WERI-Rb-1 (cell line): ENCODE measurements around the gene NPFF.

Experiments used
- DNase-seq: peaks from one replicate; pipeline ENCODE4 v3.0.0-alpha.2; 2020
- H3K27ac ChIP-seq: fragments of 250-450 bp; sonication (Bioruptor Pico); 2 replicates; pipeline ENCODE4 v1.5.1; 2020; ENCODE audit warnings: mild to moderate bottlenecking, moderate library complexity
- H3K27me3 ChIP-seq: fragments of 250-450 bp; sonication (Bioruptor Pico); 2 replicates; pipeline ENCODE4 v1.5.1; 2021; ENCODE audit warnings: mild to moderate bottlenecking, low read depth, moderate library complexity; ENCODE audit not compliant: insufficient read depth, severe bottlenecking
- H3K36me3 ChIP-seq: fragments of 250-450 bp; sonication (Bioruptor Pico); 2 replicates; pipeline ENCODE4 v1.5.1; 2020; ENCODE audit warnings: mild to moderate bottlenecking, moderate library complexity
- H3K4me3 ChIP-seq: 2 replicates; pipeline ENCODE4 v1.5.1; 2011; ENCODE audit warnings: low read depth, mild to moderate bottlenecking, control low read depth, low read length
- H3K9me3 ChIP-seq: fragments of 250-450 bp; sonication (Bioruptor Pico); 2 replicates; pipeline ENCODE4 v1.5.1; 2021; ENCODE audit warnings: mild to moderate bottlenecking, moderate library complexity; ENCODE audit not compliant: severe bottlenecking
- TF ChIP-seq, protein P1 (sequence below): IDR thresholded peaks from 2 replicates; pipeline ENCODE4 v1.5.1; 2011; ENCODE audit warnings: low read depth, mild to moderate bottlenecking, control low read depth, inconsistent platforms, low read length

The NPFF gene

DNA sequence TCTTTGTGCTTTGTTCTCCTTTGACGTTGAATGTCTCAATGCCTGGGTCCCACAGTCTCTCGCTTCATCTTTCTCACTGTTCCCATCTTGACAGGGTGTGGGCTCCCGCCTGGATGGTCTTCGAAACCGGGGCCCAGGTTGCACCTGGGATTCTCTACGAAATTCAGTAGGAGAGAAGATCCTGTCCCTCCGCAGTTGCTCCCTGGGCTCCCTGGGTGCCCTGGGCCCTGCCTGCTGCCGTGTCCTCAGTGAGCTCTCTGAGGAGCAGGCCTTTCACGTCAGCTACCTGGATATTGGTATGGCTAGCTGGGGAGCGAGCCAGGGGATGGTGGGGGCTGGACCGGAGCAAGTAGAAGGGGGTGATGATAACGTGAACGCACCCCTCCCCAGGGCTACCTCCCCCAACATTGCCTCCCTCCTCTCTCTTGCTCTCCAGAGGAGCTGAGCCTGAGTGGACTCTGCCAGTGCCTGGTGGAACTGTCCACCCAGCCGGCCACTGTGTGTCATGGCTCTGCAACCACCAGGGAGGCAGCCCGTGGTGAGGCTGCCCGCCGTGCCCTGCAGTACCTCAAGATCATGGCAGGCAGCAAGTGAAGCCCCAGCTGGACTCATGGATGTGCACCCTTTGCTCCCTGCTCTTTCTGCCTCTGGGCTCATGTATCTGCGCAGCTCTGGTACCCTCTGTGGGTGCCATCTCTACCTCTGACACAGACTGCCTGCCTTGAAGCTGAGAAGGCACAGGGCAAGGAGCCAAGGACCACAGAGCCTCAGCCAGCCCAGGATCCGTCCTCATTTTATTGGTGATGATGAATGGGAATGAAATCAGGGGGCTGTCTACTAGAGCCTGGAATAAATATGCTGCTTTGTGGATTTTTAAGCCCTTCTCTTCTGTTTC is 1.5 kb downstream of the NPFF start:
- peak overlapping the region; percentile 90 for H3K27ac ChIP-seq

DNA sequence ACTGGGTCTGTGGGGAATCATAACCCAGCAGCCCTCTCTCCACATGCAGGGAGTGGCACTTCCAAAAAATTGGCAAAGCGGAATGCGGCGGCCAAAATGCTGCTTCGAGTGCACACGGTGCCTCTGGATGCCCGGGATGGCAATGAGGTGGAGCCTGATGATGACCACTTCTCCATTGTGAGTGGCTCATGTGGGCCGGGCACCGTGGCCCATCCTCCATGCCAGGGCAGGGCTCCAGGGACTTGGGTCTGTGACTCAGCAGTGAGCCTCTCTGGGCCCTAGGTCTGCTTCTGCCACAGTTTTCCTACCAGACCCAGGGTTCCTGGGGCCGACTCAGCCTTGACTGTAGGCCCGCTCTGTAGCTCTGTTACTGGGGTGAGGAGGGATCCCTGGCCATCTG is 2.2 kb downstream of the NPFF start:
- no peak overlapping the region; the same call in 1 of the 2 replicates for H3K27ac ChIP-seq
- peaks cover 45% of the 10 kb centered on the region for H3K36me3 ChIP-seq
- no peaks in the 10 kb centered on the region for H3K9me3 ChIP-seq
- no peak overlapping the region for H3K4me3 ChIP-seq
- DNase-seq, result no peak
- H3K27me3 ChIP-seq, result no peaks in the 10 kb centered on the region
- TF ChIP-seq, protein P1, sequence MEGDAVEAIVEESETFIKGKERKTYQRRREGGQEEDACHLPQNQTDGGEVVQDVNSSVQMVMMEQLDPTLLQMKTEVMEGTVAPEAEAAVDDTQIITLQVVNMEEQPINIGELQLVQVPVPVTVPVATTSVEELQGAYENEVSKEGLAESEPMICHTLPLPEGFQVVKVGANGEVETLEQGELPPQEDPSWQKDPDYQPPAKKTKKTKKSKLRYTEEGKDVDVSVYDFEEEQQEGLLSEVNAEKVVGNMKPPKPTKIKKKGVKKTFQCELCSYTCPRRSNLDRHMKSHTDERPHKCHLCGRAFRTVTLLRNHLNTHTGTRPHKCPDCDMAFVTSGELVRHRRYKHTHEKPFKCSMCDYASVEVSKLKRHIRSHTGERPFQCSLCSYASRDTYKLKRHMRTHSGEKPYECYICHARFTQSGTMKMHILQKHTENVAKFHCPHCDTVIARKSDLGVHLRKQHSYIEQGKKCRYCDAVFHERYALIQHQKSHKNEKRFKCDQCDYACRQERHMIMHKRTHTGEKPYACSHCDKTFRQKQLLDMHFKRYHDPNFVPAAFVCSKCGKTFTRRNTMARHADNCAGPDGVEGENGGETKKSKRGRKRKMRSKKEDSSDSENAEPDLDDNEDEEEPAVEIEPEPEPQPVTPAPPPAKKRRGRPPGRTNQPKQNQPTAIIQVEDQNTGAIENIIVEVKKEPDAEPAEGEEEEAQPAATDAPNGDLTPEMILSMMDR, result no peak

More for the DNA sequence above, 1.5 kb downstream of the NPFF start:
- Histone ChIP-seq H3K4me3 (no peak overlapping the region), H3K36me3 (peaks cover 46% of the 10 kb centered on the region), H3K9me3 (no peaks in the 10 kb centered on the region), H3K27me3 (no peaks in the 10 kb centered on the region)
- TF ChIP-seq, protein P1, result no peak
- no peak for DNase-seq

DNA sequence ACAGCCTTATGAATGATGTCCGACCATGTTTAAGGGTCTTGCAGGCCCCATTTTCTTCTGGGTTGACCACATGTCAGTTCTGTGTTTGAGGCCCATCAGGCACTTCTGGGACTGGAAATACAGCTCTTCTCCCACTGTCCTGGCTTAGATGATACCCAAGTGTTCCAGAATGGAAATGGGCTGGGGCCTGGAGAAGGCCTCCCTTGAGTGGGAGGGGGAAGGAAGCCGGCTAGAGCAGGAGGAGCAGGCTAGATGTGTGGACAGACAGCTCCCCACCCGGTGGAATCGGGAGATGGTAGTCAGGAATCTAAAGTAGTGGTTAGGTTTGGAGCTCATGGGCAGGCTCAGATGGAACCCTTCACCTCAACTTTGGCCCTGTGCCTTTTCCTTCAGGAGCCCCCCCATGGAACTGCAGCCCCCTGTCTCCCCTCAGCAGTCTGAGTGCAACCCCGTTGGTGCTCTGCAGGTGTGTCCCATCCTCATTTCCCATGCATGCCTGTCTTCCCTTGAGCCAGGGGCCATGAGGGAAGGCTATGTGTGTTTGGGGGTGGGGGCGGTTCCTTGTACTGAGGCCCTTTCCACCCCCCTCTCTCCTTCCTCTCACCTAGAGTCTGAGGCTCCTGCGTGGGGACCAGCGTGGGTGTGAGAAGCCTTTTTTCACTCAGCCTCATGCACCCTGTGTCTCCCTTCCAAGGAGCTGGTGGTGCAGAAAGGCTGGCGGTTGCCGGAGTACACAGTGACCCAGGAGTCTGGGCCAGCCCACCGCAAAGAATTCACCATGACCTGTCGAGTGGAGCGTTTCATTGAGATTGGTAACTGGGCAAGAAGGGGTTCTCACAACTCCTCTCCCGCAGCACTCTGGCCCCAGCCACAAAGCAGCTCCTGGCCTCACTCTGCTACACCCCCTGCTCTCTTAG is 3.0 kb downstream of the NPFF start:
- Histone ChIP-seq H3K9me3 (no peaks in the 10 kb centered on the region), H3K4me3 (no peak overlapping the region), H3K27me3 (no peaks in the 10 kb centered on the region), H3K27ac (no peak overlapping the region), H3K36me3 (peaks cover 45% of the 10 kb centered on the region)
- no peak for DNase-seq
- TF ChIP-seq, protein P1, result no peak

DNA sequence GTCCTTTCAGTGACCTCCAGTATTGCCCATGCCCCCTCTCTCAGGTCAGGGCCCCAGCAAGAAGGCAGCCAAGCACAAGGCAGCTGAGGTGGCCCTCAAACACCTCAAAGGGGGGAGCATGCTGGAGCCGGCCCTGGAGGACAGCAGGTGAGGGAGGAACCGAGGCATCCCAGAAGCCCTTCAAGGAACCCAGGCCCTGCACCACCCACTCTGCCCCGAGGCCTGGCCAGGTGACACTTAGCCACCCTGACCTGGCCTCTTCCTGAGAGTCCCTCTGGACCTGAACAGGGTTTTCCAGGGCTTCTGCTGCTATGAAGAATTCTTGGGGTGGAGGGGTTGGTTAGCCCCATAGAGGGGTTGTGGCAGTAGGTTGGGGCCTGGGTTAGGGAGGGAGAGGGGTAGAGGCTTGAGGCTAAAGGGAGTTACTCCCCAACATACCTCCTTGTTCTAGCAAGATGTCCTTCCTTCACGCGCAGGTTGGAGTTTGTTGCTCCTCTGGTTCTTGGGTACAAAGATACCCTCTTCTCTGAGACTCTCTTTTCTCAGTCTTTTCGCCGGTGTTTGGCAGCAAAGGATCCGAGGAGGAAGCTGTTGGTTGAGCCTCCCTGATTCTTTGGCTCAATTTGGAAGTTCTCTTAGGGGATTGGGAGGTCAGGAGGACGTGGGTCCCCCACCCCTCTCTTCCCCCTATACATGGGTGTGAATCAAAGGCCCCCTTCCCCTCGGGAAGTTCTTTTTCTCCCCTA is 4.1 kb downstream of the NPFF start:
- TF ChIP-seq, protein P1, result no peak
- no peak overlapping the region for H3K27ac ChIP-seq
- no peak for DNase-seq
- H3K4me3 ChIP-seq, result no peak overlapping the region
- no peaks in the 10 kb centered on the region for H3K9me3 ChIP-seq
- no peaks in the 10 kb centered on the region for H3K27me3 ChIP-seq
- H3K36me3 ChIP-seq, result peaks cover 45% of the 10 kb centered on the region

DNA sequence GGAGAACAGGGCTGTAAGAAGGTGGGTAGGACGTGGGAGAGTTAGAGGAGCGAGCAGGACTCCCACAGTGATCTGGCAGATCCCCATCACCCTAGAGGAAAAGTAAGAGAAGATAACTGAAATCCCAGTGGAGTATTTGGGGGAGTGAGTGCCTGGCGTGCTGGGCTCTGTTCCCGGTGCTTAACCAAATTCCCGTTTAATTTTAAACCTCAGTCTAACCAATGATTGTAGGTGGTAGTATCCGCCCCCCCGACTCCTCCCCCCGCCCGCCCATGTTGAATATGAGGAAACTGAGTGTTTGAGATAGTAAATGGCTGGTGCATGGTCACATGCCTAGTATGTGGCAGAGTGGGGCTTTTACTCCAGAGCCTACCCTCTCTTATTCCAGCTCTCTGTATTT is 5.0 kb downstream of the NPFF start:
- DNase-seq, result no peak
- H3K27me3 ChIP-seq, result no peaks in the 10 kb centered on the region
- no peak overlapping the region for H3K4me3 ChIP-seq
- H3K27ac ChIP-seq, result peak overlapping the region; percentile 98; the same call in 1 of the 2 replicates
- no peaks in the 10 kb centered on the region for H3K9me3 ChIP-seq
- H3K36me3 ChIP-seq, result peaks cover 45% of the 10 kb centered on the region
- TF ChIP-seq, protein P1, result no peak
